DLD1 (cell line): ENCODE results near the gene ETNK2.

Experiments
- in situ Hi-C: cut with HindIII; loops from 2 replicates; pipeline ENCODE4 v1.10.0; 2017; ENCODE audit warnings: low sequenced_read_pairs

Gene ETNK2

DNA sequence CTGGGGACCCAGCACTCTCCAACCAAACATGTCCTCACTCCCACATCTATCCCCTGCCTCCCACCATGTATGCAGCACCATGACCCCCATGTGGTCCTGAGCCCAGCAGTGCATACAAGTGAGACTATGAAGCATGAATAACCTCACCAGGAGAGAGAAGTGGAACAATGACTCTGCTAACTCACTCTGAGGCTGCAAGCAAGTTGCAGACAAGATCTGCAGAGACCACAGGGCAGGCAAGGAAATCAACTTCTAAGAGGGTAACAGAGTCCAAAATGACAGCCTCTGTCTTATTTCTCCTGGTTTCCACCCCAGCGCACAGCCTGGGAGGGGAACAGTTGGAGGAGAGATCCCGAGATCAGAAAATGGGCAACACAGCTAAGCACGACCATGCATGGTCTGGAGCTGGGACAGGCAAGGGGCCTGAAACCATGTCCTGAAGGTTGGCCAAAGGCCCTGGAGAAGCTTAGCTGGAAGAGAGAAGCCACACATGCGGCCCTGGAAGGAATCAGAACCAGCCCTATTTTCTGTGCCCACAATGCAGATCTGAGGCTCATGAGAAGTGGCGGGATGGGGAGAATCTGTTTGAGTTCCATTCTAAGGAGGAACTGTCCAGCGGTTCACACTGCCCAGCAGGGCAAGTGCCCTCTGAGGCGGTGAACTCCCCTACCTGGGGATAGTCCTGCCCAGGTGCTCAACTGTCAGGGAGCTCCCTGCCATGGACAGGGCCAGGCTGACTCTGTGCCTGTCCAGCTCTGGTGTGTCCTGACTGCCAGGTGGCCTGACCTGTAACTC is 26.8 kb upstream of the ETNK2 start:
- in situ Hi-C loops = no loop called here

DNA sequence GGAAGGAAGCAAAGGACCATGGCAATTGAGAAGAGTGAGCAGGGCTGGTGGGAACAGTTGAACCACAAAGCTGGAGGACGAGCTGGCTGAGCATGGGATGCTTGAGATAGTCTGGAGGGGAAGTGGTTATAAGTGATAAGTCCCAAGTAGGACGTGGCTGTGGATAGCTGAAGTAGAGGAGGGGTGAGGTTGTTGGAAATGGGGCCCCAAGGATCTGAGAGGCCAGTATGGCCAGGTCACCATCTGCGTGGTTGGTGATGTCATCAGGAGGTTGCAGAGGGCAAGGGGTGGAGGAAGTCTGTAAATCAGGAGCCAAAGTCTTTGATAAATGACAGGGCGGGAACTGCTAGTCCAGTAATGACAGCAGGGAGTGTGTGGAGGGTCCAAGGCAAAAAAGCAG is 25.3 kb upstream of the ETNK2 start:
- in situ Hi-C loops = no loop called here

DNA sequence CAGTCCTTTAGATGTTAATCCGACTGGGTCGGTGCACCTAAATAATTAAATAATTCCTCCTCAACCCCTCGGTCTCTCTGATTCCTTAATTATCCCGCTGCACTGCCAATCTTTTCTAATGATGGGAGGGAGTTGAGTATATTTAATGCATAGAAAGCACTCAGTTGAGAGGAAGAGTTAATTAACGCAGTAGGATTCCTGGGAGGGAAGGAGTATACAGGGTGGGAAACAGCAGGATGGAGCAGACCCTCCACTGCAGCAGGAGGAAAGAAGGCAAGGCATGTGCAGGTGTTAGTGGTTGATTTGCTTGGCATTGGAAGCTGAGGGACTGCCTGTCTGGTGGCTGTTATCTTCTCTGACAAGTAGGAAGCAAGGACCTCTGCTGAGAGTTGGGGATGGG is 24.2 kb upstream of the ETNK2 start:
- in situ Hi-C loops = no loop called here

DNA sequence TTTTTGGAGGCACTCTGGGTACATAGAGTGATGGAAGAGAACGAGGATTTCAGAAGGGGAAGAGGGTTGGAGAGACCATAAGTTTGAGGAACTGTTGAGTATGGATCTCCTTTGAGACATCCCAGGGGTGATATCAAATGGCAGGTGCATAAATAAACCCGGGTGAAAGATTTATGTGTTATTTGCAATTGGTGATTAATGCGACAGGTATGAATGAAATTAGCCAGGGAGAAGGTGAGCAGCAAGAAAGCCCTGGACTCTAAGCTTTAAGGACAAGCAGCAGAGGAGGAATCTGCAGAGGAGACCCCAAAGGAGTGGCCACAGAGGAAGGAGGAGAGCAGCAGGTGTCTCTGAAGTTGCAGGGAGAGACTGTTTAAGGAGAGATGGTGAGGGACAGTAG is 23.1 kb upstream of the ETNK2 start:
- in situ Hi-C loops = loop anchor here (25.0 kb wide), 1 partner anchor 362 kb away; no protein-coding TSS in a partner anchor

DNA sequence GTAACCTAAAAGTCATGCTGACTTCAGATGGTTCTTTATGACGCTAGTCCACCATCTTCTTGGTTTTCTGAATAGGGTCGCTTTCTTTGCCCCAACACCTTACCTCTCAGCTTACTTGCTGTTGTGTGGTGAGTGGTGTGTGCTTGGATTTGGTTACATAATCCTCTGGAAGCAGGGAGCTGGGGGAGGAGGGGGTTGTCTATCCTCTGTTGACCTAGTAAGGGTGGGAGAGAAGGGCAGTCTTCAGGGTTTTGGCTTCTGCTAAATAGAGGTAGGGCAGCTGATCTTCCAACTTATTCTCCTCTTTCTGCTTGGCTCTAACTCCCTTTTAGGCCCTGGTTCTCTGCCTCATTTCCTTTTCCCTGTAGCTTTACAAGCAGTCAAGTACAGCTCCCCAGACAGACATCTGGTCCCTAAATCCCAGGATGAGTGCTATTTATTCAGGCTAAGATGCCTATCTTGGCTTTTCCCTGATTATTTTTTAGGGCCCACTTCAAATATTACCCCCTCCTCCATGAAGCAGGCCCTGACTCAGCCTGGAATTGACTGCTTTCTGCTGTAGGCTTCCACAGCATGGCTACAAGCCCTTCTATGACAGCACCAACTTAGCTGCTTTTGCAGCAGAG is 20.7 kb upstream of the ETNK2 start:
- in situ Hi-C loops = loop anchor here (25.0 kb wide), 1 partner anchor 365 kb away; no protein-coding TSS in a partner anchor

DNA sequence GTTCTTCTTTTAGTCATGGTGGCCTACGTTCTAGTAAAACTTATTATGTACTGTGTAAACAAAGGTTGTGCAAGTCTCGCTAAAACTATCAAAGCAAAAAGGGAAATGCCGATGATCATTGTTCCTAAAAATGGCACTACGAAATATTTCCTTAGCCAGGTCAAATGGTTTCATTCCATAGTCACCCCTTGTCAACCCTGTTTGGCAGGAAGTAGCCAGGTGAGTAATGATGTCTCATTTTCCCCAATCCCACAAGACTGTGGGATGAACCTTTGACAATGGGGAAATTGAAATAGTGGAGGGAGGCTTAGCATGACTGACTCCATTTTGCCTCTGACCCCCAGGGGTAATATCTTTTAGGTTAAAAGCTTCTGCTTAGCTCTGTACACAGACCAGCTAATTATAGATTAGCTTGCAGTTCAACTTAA is 19.9 kb upstream of the ETNK2 start:
- in situ Hi-C loops = loop anchor here (25.0 kb wide), 1 partner anchor 366 kb away; no protein-coding TSS in a partner anchor

DNA sequence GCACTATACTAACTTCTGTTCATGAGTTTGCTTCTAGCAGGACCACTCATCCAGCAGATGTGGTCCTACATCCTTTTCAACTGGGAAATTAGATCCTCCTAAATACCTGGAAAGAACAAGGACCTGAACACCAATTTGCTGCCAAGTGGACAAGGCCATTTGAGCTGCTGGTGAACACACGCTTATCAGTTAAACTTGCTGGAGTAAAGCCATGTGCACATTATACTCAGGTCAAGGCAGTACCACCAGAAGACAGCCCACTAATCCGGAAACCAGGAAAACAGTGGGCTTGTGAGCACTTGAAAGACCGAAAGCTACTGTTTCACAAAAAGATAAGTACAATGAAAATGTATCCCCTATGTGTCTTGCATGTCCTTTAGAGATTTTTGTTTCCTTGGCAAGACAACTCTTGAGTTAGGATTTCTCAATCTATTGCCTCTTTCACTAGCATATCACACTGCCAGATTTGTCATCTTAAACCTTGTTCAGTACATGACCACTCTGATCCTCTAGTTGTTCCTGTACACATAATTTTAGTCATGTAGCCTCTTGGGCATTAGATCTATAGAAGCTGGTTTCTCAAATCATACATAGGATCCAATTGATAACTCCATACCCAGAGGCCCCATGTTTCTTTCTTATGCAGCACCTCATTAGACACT is 18.8 kb upstream of the ETNK2 start:
- in situ Hi-C loops = loop anchor here (25.0 kb wide), 1 partner anchor 367 kb away; no protein-coding TSS in a partner anchor

DNA sequence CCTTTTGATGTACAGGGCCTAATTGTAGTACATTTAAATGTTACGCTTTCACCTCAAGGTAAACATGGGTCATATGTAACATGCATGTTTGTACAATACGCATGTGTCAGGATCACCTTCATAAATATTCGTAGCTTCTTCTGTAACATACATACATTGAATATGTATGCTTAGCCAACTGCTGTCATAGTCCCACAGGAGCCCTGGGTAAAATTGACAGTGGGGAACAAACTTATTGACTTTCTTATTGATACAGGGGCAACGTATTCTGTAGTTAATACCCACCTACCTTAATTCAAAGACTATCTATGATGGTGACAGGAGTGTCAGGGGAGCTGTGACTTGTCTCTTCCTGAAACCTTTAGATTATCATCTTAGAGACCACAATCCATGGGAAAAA is 18.0 kb upstream of the ETNK2 start:
- in situ Hi-C loops = loop anchor here (25.0 kb wide), 1 partner anchor 367 kb away; no protein-coding TSS in a partner anchor

DNA sequence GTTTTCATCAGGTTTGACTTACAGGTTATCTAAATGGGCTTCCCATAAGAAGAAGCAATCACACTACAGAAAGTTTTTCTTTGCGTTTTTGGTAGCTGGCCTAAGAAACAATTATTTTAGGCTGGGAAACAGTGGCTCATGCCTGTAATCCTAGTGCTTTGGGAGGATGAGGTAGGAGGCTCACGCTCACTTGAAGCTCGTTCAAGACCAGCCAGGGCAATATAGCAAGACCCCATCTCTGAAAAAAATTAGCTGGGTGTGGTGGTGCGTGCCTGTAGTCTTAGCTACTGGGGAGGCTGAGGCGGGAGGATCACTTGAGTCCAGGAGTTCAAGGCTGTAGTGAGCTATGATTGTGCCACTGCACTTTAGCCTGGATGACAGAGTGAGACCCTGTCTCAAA is 15.9 kb upstream of the ETNK2 start:
- in situ Hi-C loops = loop anchor here (25.0 kb wide), 1 partner anchor 370 kb away; no protein-coding TSS in a partner anchor

DNA sequence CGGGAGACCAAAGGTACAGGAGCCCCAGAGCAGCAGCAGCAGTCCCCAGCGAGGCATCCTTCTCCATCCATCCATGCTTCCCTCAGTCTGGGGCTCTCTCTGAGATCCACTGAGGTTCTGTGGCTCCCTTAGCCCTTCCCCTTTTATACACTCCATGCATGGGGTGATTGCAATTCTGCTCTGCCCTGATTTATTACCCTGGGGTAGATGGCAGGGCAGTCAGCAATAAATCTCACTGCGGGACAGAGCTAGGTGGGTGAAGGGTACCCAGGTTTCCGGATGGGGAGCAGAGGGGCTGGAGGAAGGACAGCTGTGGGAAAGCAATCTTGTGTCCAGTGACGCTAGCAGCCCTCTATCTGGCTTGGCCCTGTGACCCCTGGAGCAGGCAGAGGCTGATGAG is 14.4 kb upstream of the ETNK2 start, which contains the start of gene REN:
Gene REN, minus strand, starts transcription at position 119 of the 400 bp plus-strand sequence. Its CDS starts 44 bp downstream, at position 75.
- in situ Hi-C loops = loop anchor here (25.0 kb wide), 1 partner anchor 371 kb away; no protein-coding TSS in a partner anchor

DNA sequence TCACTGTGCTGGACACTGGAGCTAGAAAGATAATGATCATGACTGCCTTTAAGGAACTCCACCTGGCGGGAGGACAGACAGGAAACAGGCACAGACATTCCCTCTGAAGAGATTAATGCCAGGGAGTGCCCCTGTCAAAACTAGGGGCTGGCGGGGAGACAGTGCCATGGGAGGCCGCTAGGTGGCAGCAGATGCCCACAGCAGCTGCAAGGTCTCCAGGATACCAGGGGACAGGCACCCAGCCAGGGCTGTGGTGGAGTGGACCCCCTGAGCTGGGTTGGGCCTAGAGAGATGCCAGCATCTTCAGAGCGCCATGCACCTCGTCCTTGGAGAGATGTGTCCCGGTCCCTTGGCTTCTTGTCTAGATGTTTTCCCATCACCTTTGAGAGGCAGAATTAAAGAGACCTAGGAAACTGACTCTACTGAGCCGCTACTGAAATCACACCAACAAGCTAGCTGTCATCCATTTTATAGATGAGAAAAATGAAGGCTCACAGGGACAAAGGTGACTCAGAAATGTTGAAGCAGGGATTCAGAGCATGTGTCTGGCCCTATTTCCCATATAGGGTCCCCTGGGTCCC is 10.7 kb upstream of the ETNK2 start:
- in situ Hi-C loops = loop anchor here (25.0 kb wide), 1 partner anchor 375 kb away; no protein-coding TSS in a partner anchor

DNA sequence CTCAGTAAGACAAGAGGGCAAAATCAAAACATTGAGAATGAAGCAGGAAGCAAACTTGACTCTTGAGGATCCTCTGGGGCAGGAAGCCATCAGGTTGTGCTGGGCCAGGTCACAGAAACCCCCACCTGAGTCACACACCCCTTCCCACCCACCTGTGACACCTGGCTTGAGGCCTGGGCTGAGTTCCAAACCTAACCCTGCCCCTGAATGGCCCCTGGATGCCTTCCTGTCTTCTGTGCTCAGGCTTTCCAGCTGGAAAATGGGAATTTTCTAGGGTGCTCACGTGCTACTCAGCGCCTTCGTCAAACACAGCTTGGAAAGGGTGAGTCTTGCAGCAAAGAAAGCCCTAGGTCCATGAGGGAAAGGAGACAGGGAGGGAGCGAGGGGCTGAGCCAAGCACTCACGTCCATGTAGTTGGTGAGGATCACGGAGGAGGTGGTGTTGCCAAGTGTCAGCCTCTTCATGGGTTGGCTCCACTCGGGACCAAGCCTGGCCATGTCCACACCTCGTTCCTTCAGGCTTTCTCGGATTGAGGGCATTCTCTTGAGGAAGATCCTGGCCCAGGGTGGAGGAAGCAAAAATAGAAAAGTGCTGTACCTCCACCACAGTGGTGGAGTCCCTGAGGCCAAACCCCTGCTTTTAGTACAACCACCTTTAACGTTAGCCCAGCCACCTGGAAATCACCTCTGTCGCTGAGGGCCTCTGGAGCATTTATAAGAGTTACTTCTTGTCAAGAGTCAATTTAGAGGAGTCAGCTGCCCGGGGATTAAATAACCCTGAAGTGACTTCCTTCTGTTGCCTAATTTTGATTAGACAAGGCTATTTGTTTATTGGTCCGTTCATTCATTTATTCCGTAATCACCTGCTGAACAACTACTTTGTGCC is 10.0 kb upstream of the ETNK2 start:
- in situ Hi-C loops = loop anchor here (25.0 kb wide), 1 partner anchor 375 kb away; no protein-coding TSS in a partner anchor

DNA sequence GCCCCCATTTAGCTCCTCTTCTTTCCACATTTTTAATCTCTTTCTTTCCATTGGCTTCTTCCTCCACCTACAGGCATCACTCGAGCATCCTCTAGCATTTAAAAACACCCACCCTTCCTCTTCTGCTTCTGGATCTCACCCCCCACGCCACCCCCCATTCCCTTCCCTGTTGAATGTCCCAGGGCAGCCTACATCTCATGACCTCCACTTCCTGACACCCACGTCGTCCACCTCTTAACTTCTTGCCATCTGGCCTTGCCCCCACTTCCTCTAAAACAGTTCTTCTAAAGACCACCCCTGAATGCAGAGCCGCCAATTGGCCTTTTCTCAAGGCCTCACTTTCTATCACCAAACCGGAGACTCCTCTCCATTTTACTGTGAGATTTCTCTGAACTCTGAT is 6.1 kb upstream of the ETNK2 start:
- in situ Hi-C loops = loop anchor here (25.0 kb wide), 1 partner anchor 379 kb away; no protein-coding TSS in a partner anchor

DNA sequence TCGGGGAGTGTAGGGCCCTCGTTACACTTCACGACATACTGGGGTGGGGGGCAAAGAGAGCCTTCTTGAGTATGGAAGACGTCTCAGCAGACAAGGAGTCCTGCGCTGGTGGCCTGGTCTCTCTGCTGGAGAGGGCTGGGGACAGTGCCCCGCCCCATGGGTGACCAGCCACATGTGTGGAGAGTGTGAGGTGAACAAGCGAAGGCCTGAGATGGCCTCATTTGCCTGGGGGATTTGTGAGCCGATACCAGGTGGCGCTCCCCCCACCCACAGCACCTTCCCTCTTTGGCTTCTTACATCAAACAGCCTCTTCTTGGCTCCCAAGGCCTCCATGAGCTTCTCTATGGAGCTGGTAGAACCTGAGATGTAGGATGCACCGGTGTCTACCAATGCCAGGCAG is 4.0 kb upstream of the ETNK2 start:
- in situ Hi-C loops = loop anchor here (25.0 kb wide), 1 partner anchor 381 kb away; no protein-coding TSS in a partner anchor

DNA sequence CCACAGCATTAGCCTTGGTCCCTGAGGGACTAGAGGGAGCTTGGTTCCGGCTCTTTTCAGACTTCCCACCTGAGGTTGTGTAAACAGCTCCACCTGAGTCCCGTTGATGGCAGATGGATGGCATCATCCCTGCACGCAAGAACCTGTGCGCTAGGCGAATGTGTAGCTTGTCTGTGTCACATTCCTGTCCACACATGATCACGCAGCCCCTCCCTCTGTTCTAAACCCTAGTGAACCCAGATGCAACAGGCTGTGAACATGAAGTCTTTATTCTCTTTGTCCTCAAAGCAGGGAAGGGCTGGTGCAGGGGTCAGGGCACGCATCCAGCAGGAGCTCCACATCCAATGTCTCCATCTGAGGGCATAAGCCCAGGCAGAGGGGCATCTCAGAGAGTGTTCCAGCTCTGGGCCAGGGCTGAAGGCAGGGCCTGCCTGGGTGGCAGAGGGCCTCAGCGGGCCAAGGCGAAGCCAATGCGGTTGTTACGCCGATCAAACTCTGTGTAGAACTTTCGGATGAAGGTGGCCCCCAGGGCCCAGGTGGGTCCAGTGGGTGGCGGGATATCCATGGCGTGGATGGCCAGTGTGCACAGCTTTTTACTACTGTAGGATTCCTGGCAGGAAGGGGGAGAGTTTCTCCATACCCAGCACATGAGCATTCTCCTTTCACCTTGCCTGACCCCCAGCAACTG is 2.9 kb upstream of the ETNK2 start:
- in situ Hi-C loops = loop anchor here (25.0 kb wide), 1 partner anchor 383 kb away; no protein-coding TSS in a partner anchor

DNA sequence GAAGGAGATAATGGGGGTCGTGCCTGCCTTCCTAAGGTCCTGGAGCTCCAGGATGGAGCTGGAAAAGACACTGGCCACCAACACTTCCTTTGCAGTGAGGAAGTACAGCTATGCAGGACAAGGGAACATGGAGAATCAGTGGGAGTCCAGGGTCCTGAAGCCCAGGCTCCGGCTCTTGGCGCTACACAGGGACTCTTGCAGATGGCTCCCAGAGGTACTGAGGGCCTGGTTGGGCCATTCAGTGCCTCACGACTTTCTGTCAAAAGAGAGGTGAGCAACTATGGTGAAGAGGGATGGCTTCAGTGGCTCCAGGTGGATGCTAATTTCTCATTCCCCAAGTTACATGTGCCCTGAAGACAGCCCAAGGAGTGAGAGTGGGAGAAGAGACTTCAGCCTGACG is 1.8 kb upstream of the ETNK2 start:
- in situ Hi-C loops = loop anchor here (25.0 kb wide), 1 partner anchor 384 kb away; no protein-coding TSS in a partner anchor

DNA sequence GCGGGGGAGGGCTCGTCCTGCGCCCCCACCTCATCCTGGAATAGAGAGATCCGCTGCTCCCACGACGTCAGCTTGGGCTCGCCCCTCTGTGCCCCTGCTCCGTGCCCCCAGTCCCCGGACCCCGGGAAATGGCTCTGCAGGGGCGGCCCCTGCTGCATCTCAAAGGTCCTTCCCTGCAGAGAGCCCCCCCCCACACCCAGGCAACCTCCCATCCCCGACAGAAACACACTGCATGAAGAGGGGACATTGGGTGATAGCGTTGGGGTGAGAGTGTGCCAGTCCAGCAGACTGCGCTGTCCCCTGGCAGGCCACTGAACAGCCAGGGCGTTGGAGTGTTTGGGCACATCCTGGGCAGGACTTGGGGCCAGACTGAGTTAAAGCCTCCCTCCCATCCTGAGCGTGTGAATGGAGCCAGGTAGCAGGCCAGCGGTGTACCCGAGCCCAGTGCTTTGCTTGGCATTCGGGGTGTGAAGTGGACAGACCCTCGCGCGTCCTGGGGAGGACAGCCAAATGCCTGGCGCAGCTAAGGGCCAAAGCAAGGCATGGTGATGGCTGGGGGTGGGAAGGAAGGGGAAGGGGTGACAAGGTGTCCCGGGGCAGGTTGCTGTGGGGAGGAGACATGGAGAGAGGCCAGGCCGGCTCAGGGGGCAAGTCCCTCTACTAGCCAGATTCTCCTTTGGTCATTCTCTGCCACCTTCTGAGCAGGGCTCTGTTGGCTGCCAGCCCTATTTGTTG is 633 bp upstream of the ETNK2 start:
- in situ Hi-C loops = loop anchor here (25.0 kb wide), 1 partner anchor 385 kb away; no protein-coding TSS in a partner anchor
